HepG2 (cell line): Measurements from ENCODE around the gene CTSA. TPM values are rescaled to one million over a fixed set of nuclear protein-coding genes. Genes with fewer than 3 reads are reported as not detected.
A peak's percentile ranks its signal among the peaks of the same experiment; 100 is the strongest.

Experiments
- PITX1 ChIP-seq: sonication (generic); formaldehyde crosslinking; IDR thresholded peaks from 2 replicates; pipeline ENCODE4 v1.5.1; 2020; ENCODE audit warnings: mild to moderate bottlenecking, missing genetic modification reagents
- PPARG ChIP-seq: conservative IDR thresholded peaks from 2 replicates; pipeline ENCODE4 v1.6.1; 2016; ENCODE audit warnings: missing biosample characterization, missing genetic modification reagents
- ZNF329 ChIP-seq: sonication (generic); formaldehyde crosslinking; IDR thresholded peaks from 2 replicates; pipeline ENCODE4 v1.9.0; 2021; ENCODE audit warnings: low read depth, mild to moderate bottlenecking, missing genetic modification reagents
- ZNF724P ChIP-seq: sonication (generic); formaldehyde crosslinking; IDR thresholded peaks from 2 replicates; pipeline ENCODE4 v1.8.0; 2022; ENCODE audit warnings: missing genetic modification reagents, borderline replicate concordance
- ZNF777 ChIP-seq: sonication (generic); formaldehyde crosslinking; IDR thresholded peaks from 2 replicates; pipeline ENCODE4 v1.4.0; 2020; ENCODE audit warnings: missing genetic modification reagents
- polyA plus RNA-seq, 8 experiments: library from polyadenylated mRNA; depleted of rRNA in 3 of 8; stranded (reverse) in 7 of 8; unstranded in 1 of 8; fragments of >200 nt; fragmentation: Illumina TruSeq in 4 of 8; extraction: Trizol in 4 of 8; gene quantifications; 2 replicates each; pipeline versions ENCODE4 v1.2.1 to v1.2.3, GENCODE V29; 2011 to 2016; ENCODE audit warnings: low read depth in 4 of 8, missing spikeins in 1 of 8, mixed read lengths in 1 of 8; ENCODE audit not compliant: insufficient read depth in 1 of 8
- total RNA-seq, 5 experiments: library from RNA; depleted of rRNA; stranded (reverse); fragments of >200 nt; fragmentation: Illumina TruSeq; extraction: Trizol; gene quantifications; 2 replicates each; pipeline ENCODE4 v1.2.3, GENCODE V29; 2016; ENCODE audit warnings: low read depth in 1 of 5
- TF ChIP-seq, protein P1 (sequence below): sonication (generic); formaldehyde crosslinking; IDR thresholded peaks from 2 replicates; pipeline ENCODE4 v1.5.1; 2020; ENCODE audit warnings: missing genetic modification reagents, mild to moderate bottlenecking, borderline replicate concordance
- TF ChIP-seq, protein P2 (sequence below): IDR thresholded peaks from 2 replicates; pipeline ENCODE4 v1.6.1; 2016; ENCODE audit warnings: mild to moderate bottlenecking
- TF ChIP-seq, protein P3 (sequence below): sonication (generic); formaldehyde crosslinking; IDR thresholded peaks from 2 replicates; pipeline ENCODE4 v1.9.0; 2022; ENCODE audit warnings: missing genetic modification reagents, mild to moderate bottlenecking, borderline replicate concordance

CTSA gene
- total and polyA plus RNA-seq, 2 of the 13 experiments (the other 11 are each of a cell fraction or from before 2014, with no cell fraction given), result 202 to 231 TPM

DNA sequence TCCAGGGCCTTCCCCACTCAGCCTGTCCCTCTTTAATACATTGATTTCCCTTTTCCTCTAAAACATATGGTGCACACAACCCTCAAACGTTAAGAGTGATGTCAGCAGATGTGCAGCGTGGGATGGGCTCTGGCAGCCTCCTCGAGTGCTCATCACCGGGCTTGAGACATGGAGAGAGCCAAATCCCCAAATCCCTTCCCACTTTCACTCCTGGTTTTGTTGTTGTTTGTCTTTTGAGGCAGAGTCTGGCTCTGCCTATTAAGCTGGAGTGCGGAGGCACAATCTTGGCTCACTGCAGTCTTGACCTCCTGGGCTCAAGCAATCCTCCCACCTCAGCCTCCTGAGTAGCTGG is 26.6 kb downstream of the CTSA start (continued):
- TF ChIP-seq, protein P1, sequence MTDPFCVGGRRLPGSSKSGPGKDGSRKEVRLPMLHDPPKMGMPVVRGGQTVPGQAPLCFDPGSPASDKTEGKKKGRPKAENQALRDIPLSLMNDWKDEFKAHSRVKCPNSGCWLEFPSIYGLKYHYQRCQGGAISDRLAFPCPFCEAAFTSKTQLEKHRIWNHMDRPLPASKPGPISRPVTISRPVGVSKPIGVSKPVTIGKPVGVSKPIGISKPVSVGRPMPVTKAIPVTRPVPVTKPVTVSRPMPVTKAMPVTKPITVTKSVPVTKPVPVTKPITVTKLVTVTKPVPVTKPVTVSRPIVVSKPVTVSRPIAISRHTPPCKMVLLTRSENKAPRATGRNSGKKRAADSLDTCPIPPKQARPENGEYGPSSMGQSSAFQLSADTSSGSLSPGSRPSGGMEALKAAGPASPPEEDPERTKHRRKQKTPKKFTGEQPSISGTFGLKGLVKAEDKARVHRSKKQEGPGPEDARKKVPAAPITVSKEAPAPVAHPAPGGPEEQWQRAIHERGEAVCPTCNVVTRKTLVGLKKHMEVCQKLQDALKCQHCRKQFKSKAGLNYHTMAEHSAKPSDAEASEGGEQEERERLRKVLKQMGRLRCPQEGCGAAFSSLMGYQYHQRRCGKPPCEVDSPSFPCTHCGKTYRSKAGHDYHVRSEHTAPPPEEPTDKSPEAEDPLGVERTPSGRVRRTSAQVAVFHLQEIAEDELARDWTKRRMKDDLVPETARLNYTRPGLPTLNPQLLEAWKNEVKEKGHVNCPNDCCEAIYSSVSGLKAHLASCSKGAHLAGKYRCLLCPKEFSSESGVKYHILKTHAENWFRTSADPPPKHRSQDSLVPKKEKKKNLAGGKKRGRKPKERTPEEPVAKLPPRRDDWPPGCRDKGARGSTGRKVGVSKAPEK (CRISPR knock-in tag), result no peak
- no peak for TF ChIP-seq ZNF329 (CRISPR knock-in tag)
- TF ChIP-seq, protein P2, sequence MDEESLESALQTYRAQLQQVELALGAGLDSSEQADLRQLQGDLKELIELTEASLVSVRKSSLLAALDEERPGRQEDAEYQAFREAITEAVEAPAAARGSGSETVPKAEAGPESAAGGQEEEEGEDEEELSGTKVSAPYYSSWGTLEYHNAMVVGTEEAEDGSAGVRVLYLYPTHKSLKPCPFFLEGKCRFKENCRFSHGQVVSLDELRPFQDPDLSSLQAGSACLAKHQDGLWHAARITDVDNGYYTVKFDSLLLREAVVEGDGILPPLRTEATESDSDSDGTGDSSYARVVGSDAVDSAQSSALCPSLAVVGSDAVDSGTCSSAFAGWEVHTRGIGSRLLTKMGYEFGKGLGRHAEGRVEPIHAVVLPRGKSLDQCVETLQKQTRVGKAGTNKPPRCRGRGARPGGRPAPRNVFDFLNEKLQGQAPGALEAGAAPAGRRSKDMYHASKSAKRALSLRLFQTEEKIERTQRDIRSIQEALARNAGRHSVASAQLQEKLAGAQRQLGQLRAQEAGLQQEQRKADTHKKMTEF (CRISPR knock-in tag), result no peak; the same call in 1 of the 2 replicates
- TF ChIP-seq, protein P3, sequence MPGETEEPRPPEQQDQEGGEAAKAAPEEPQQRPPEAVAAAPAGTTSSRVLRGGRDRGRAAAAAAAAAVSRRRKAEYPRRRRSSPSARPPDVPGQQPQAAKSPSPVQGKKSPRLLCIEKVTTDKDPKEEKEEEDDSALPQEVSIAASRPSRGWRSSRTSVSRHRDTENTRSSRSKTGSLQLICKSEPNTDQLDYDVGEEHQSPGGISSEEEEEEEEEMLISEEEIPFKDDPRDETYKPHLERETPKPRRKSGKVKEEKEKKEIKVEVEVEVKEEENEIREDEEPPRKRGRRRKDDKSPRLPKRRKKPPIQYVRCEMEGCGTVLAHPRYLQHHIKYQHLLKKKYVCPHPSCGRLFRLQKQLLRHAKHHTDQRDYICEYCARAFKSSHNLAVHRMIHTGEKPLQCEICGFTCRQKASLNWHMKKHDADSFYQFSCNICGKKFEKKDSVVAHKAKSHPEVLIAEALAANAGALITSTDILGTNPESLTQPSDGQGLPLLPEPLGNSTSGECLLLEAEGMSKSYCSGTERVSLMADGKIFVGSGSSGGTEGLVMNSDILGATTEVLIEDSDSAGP, result 0 out of 2 replicates have a peak, but pooled peaks have one; percentile 26
- no peak for TF ChIP-seq ZNF777 (CRISPR knock-in tag)
- 0 out of 2 replicates have a peak, but pooled peaks have one; percentile 44 for TF ChIP-seq ZNF724P (CRISPR knock-in tag)
- no peak for TF ChIP-seq PPARG (CRISPR knock-in tag)
- TF ChIP-seq PITX1, result 0 out of 2 replicates have a peak, but pooled peaks have one; percentile 10
